Heart left ventricle (tissue), 13 donors: ENCODE measurements around the gene RFXANK.

ENCODE experiments used
- CTCF ChIP-seq, 12 donors: fragments of 200-600 bp; sonication (generic) in 4 of 12; IDR thresholded peaks; one replicate each; pipeline versions ENCODE4 v1.5.0 to v1.8.0; 2018 to 2022; ENCODE audit warnings: antibody characterized with exemption in 12 of 12, mild to moderate bottlenecking in 5 of 12
- POLR2A ChIP-seq, 2 donors: fragments of 450-650 bp; IDR thresholded peaks; one replicate each; pipeline ENCODE4 v1.6.1; 2017; ENCODE audit warnings: antibody characterized with exemption in 2 of 2, mild to moderate bottlenecking in 2 of 2, moderate library complexity in 2 of 2
- donor health status: ischemic (EF 13 %, LVEDD 7.1; RV severe dilation, severe dysfunction).
- donor health status: DM: no; HTN: yes; CAD: no.
- donor health status: DM: no; HTN: no; CAD: no.
- donor health status: ischemic (EF 25% LVEDD 6.9; RV normal size, moderate dysfunction).
- donor health status: ischemic (EF 25% LVEDD 5.7; RV mildly dilated, moderate dysfunction).
- donor health status: ischemic (EF 35%, LVEDD 5.7; RV mildly dilated, moderate dysfunction).
- donor health status: nonischemic (EF 11% LVEDD 7.7; RV severe dilation, severe dysfunction).
- donor health status: DM: yes; HTN: yes; CAD: no.
- donor health status: PGD.
- donor health status: ischemic (EF 29% LVEDD 5.4; RV normal size, mild dysfunction).
- donor health status: nonischemic (EF 23%, LVEDD 6.1; RV moderate dilation, normal function).

GRCh38 chr19:19239675-19240074, 47.6 kb downstream of the RFXANK start:
- no peak for TF ChIP-seq POLR2A (IDR thresholded peaks at IDR 0.05)
- TF ChIP-seq CTCF (IDR thresholded peaks at IDR 0.05): no peak
